Measurements from ENCODE around the gene TRAF6.

The TRAF6 gene

GRCh38 chr11:36446135-36446534 is 63.9 kb downstream of the TRAF6 start:
- H3K4me3 Mint-ChIP-seq: no peak overlapping the region
- no peak overlapping the region for H3K27ac Mint-ChIP-seq
- H3K36me3 Mint-ChIP-seq (ENCODE audit: low read depth): peaks cover 66% of the 10 kb centered on the region

DNA sequence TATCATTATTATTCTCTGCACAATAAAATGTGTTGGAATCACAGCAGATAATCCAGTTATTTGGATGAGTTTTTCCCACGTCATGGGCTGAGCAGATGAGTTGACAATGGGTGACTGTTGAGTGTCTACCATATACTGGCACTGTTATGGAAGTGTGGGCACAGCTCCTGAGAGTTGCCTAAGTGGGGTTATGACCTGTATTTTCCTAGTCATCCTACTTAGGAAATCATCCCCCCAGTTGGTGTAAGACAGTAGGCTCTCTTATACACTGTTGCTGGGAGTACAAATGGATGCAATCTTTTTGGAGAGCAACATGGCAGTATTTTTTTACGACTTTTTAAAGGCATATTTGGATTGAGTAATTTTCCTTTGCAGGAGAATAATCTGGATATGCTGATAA is 66.4 kb downstream of the TRAF6 start:
- H3K36me3 Mint-ChIP-seq (ENCODE audit: low read depth): peaks cover 60% of the 10 kb centered on the region
- H3K27me3 Mint-ChIP-seq (ENCODE audit: low read depth): no peaks in the 10 kb centered on the region
- H3K9me3 Mint-ChIP-seq: no peaks in the 10 kb centered on the region
- H3K27ac Mint-ChIP-seq: no peak overlapping the region
- H3K4me1 Mint-ChIP-seq (ENCODE audit: low read depth): peaks cover 14% of the 10 kb centered on the region
- no peak overlapping the region for H3K4me3 Mint-ChIP-seq

More at GRCh38 chr11:36446135-36446534, 63.9 kb downstream of the TRAF6 start:
- Mint-ChIP-seq H3K4me1 (ENCODE audit: low read depth) (peaks cover 25% of the 10 kb centered on the region), H3K27me3 (ENCODE audit: low read depth) (no peaks in the 10 kb centered on the region), H3K9me3 (no peaks in the 10 kb centered on the region)

- peaks cover under 1% of the 10 kb centered on the region for H3K9me3 Mint-ChIP-seq
- no peak overlapping the region for H3K4me3 Mint-ChIP-seq
- H3K27ac Mint-ChIP-seq: no peak overlapping the region
- H3K4me1 Mint-ChIP-seq (ENCODE audit: low read depth): peaks cover 19% of the 10 kb centered on the region
- peaks cover 62% of the 10 kb centered on the region for H3K36me3 Mint-ChIP-seq (ENCODE audit: low read depth)
- H3K27me3 Mint-ChIP-seq (ENCODE audit: low read depth): no peaks in the 10 kb centered on the region
Measured at GRCh38 chr11:36441610-36442208, 68.4 kb downstream of the TRAF6 start.

- no peaks in the 10 kb centered on the region for H3K27me3 Mint-ChIP-seq (ENCODE audit: low read depth)
- H3K4me3 Mint-ChIP-seq: no peak overlapping the region
- H3K36me3 Mint-ChIP-seq (ENCODE audit: low read depth): peaks cover 67% of the 10 kb centered on the region
- H3K4me1 Mint-ChIP-seq (ENCODE audit: low read depth): peaks cover 29% of the 10 kb centered on the region
- peaks cover 10% of the 10 kb centered on the region for H3K9me3 Mint-ChIP-seq
- no peak overlapping the region for H3K27ac Mint-ChIP-seq
Measured at GRCh38 chr11:36438126-36438525, 71.9 kb downstream of the TRAF6 start.

- Mint-ChIP-seq H3K27me3 (ENCODE audit: low read depth) (no peaks in the 10 kb centered on the region), H3K4me3 (no peak overlapping the region), H3K36me3 (ENCODE audit: low read depth) (peaks cover 73% of the 10 kb centered on the region)
Measured at GRCh38 chr11:36437413-36437812, 72.7 kb downstream of the TRAF6 start.

More at GRCh38 chr11:36437413-36437812, 72.7 kb downstream of the TRAF6 start:
- Mint-ChIP-seq H3K9me3 (peaks cover 10% of the 10 kb centered on the region), H3K27ac (no peak overlapping the region), H3K4me1 (ENCODE audit: low read depth) (peaks cover 29% of the 10 kb centered on the region)

All from T-helper 1 cell treated with Interleukin-12 subunit alpha and Interleukin-12 subunit beta and Interleukin-4 antibody, amounts not matched to agents 30 μg/mL and 1 μg/mL, for 36 hours (primary cell).